GM18909 (cell line): ENCODE measurements around the gene ZNF22.
A peak's percentile ranks its signal among the peaks of the same experiment; 100 is the strongest.

Experiments used
- ATAC-seq: cut with Tn5 transposase; IDR thresholded peaks from one replicate; pipeline ENCODE4 v1.9.1; 2021; ENCODE audit warnings: mild to moderate bottlenecking; ENCODE audit not compliant: unreplicated experiment, poor library complexity

The ZNF22 gene

GRCh38 chr10:44963772-44964633, 36.7 kb upstream of the ZNF22 start:
- no peak for ATAC-seq

- ATAC-seq, result no peak
These were observed 35.6 kb upstream of the ZNF22 start for GRCh38 chr10:44965104-44965503.

GRCh38 chr10:44965651-44966097, 35.0 kb upstream of the ZNF22 start:
- peak; percentile 47 for ATAC-seq

- ATAC-seq, result peak; percentile 45
These were observed 34.5 kb upstream of the ZNF22 start for GRCh38 chr10:44966129-44966815.

- no peak for ATAC-seq
These were observed 33.8 kb upstream of the ZNF22 start for GRCh38 chr10:44966816-44967509.

GRCh38 chr10:44967616-44968015, 33.1 kb upstream of the ZNF22 start:
- no peak for ATAC-seq

GRCh38 chr10:44968091-44968490, 32.6 kb upstream of the ZNF22 start:
- ATAC-seq, result no peak

GRCh38 chr10:44968500-44969400, 32.0 kb upstream of the ZNF22 start:
- ATAC-seq, result no peak

GRCh38 chr10:44969854-44970253, 30.9 kb upstream of the ZNF22 start:
- no peak for ATAC-seq

GRCh38 chr10:44970812-44971395, 29.8 kb upstream of the ZNF22 start:
- ATAC-seq, result no peak

- no peak for ATAC-seq
These were observed 29.3 kb upstream of the ZNF22 start for GRCh38 chr10:44971434-44971833.

GRCh38 chr10:44971935-44972757, 28.6 kb upstream of the ZNF22 start:
- no peak for ATAC-seq

- ATAC-seq, result no peak
These were observed 27.8 kb upstream of the ZNF22 start for GRCh38 chr10:44972874-44973306.

GRCh38 chr10:44973323-44974081, 27.2 kb upstream of the ZNF22 start:
- no peak for ATAC-seq

GRCh38 chr10:44974082-44974627, 26.6 kb upstream of the ZNF22 start:
- no peak for ATAC-seq

- ATAC-seq, result peak; percentile 77
These were observed 25.9 kb upstream of the ZNF22 start for GRCh38 chr10:44974628-44975430.
